Endodermal cell (in vitro differentiated cells): ENCODE measurements around the gene LGALS12. TPM values are rescaled to one million over a fixed set of nuclear protein-coding genes. Genes with fewer than 3 reads are reported as not detected.
"Not testable (repeated sequence)": the region's sequence is repeated elsewhere in the genome, so short reads cannot be mapped to it uniquely, and the experiment has no call there.

Experiments
- DNase-seq: peaks from one replicate; pipeline ENCODE4 v3.0.0-alpha.2; 2017
- H3K27ac ChIP-seq: 2 replicates; pipeline ENCODE4 v1.5.1; 2013; ENCODE audit warnings: mild to moderate bottlenecking, low read depth, low read length, moderate library complexity
- H3K27me3 ChIP-seq: 2 replicates; pipeline ENCODE4 v1.6.1; 2013; ENCODE audit warnings: mild to moderate bottlenecking, low read length, moderate library complexity; ENCODE audit not compliant: insufficient read depth, control insufficient read depth, poor library complexity, severe bottlenecking
- H3K36me3 ChIP-seq: 2 replicates; pipeline ENCODE4 v1.7.0; 2013; ENCODE audit warnings: mild to moderate bottlenecking, low read length, moderate library complexity; ENCODE audit not compliant: control insufficient read depth, insufficient read depth
- H3K4me1 ChIP-seq: one replicate; pipeline ENCODE4 v1.7.0; 2013; ENCODE audit warnings: low read length; ENCODE audit not compliant: control insufficient read depth, insufficient read depth
- H3K4me3 ChIP-seq: 2 replicates; pipeline ENCODE4 v1.5.1; 2013; ENCODE audit warnings: mild to moderate bottlenecking, low read length, moderate library complexity
- H3K9ac ChIP-seq: 2 replicates; pipeline ENCODE4 v1.6.1; 2013; ENCODE audit warnings: mild to moderate bottlenecking, low read length, moderate library complexity; ENCODE audit not compliant: poor library complexity, severe bottlenecking; ENCODE audit errors: extremely low read depth
- H3K9me3 ChIP-seq: 2 replicates; pipeline ENCODE4 v1.6.1; 2013; ENCODE audit warnings: mild to moderate bottlenecking, low read length, moderate library complexity; ENCODE audit not compliant: control insufficient read depth
- H3K27ac Mint-ChIP-seq: 2 replicates; pipeline ENCODE4 v1.8.0; 2020; ENCODE audit warnings: mixed read lengths
- H3K27me3 Mint-ChIP-seq: 2 replicates; pipeline ENCODE4 v1.8.0; 2021; ENCODE audit warnings: mild to moderate bottlenecking, mixed read lengths; ENCODE audit not compliant: insufficient read depth
- H3K36me3 Mint-ChIP-seq: 2 replicates; pipeline ENCODE4 v1.8.0; 2020; ENCODE audit warnings: low read depth, mixed read lengths
- H3K4me1 Mint-ChIP-seq: 2 replicates; pipeline ENCODE4 v1.8.0; 2020; ENCODE audit warnings: mixed read lengths
- H3K4me3 Mint-ChIP-seq: 2 replicates; pipeline ENCODE4 v1.8.0; 2020; ENCODE audit warnings: mild to moderate bottlenecking, moderate library complexity, mixed read lengths
- H3K9me3 Mint-ChIP-seq: 2 replicates; pipeline ENCODE4 v1.8.0; 2020; ENCODE audit warnings: mild to moderate bottlenecking, mixed read lengths
- WGBS, 2 experiments: methylation state at CpG; one replicate each; pipeline versions ENCODE4 v1.1.5 to v1.1.7; 2013; ENCODE audit warnings: missing lambda C conversion rate in 2 of 2, mixed read lengths in 1 of 2; ENCODE audit not compliant: insufficient coverage in 1 of 2, insufficient read length in 1 of 2; 5-methylcytosine and 5-hydroxymethylcytosine counted together
- total RNA-seq, 2 donors: library from RNA; stranded (reverse); fragmentation: NEBNext Ultra II Directional in 1 of 2; extraction: Animal tissue kit (Norgen Biotek cat#: 25700) in 1 of 2; gene quantifications; 2 replicates in 1 of 2; 3 replicates in 1 of 2; pipeline ENCODE4 v1.2.1, GENCODE V29; 2021
- TF ChIP-seq, protein P1 (sequence below): fragments of 200-600 bp; sonication (generic); conservative IDR thresholded peaks from 2 replicates; pipeline ENCODE4 v1.5.0; 2021; ENCODE audit warnings: antibody characterized with exemption, mild to moderate bottlenecking

LGALS12 gene
- total RNA-seq, 2 donors from 2014 or later = 6.7 to 15.9 TPM

DNA sequence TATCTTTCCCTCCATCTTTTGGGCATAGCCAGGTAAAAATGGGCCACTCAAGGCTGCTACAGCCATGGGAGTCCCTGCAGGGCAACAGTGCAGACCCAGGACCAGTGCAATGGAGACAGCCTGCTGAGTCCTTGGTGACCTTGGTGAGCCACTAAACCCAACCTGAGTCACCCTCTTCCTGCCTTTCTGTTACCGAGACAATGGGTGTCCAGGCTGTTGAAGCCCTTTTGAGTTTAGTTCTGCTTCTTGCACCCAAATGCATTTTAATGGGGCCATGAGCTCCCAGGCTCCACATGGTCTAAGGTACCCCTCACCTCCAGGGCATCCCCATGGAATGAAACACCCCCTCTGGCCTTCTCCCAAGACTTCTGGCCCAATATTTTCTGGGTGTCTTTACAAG, 29.9 kb downstream of the LGALS12 start:
- H3K4me1 Mint-ChIP-seq = peaks cover 36% of the 10 kb centered on the region
- no peak for DNase-seq
- Histone ChIP-seq H3K9ac (no peak overlapping the region), H3K36me3 (no peaks in the 10 kb centered on the region), H3K4me1 (peaks cover 3% of the 10 kb centered on the region), H3K9me3 (no peaks in the 10 kb centered on the region), H3K4me3 (no peak overlapping the region), H3K27ac (no peak overlapping the region), H3K27me3 (no peaks in the 10 kb centered on the region)
- WGBS, 2 experiments = 89 to 95% methylated on average over 1 of the region's 1 CpG
- peaks cover 1% of the 10 kb centered on the region for H3K36me3 Mint-ChIP-seq
- peaks cover 3% of the 10 kb centered on the region for H3K27me3 Mint-ChIP-seq
- H3K4me3 Mint-ChIP-seq = no peak overlapping the region
- TF ChIP-seq, protein P1, sequence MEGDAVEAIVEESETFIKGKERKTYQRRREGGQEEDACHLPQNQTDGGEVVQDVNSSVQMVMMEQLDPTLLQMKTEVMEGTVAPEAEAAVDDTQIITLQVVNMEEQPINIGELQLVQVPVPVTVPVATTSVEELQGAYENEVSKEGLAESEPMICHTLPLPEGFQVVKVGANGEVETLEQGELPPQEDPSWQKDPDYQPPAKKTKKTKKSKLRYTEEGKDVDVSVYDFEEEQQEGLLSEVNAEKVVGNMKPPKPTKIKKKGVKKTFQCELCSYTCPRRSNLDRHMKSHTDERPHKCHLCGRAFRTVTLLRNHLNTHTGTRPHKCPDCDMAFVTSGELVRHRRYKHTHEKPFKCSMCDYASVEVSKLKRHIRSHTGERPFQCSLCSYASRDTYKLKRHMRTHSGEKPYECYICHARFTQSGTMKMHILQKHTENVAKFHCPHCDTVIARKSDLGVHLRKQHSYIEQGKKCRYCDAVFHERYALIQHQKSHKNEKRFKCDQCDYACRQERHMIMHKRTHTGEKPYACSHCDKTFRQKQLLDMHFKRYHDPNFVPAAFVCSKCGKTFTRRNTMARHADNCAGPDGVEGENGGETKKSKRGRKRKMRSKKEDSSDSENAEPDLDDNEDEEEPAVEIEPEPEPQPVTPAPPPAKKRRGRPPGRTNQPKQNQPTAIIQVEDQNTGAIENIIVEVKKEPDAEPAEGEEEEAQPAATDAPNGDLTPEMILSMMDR = no peak
- H3K27ac Mint-ChIP-seq = no peak overlapping the region
- H3K9me3 Mint-ChIP-seq = peaks cover 2% of the 10 kb centered on the region

DNA sequence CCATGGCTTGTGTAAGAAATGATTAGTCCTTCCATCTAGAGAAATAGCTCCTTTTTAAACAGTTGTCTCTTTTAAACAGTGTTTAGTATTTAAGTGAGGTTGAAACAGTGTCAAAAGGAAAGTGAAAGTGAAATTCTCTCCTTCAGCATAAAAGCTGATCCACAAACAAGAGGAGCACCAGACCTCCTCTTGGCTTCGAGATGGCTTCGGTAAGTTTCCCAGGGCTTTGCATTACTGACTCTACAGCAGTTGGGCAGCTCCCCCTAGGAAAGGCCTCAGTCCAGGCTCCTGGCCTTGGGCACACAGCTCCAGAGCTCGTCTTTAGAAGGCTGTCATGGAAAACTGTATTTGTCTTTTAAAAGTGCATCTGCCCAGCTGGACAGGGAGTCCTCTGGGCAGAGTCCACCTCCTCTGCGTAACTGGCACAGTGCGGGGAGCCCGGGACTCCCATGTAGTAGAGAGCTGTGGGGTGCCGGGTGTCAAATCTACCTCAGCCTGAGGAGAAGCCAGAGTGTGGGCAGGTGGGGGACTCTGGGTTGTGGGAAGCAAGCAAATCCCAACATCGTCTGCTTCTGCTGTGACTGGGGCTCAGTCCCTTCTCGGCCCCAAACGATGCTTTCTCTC, 30.9 kb downstream of the LGALS12 start, which contains the start of gene PLAAT4:
Gene PLAAT4, plus strand, starts transcription at position 140 of the 624 bp plus-strand sequence. Its CDS starts 61 bp downstream, at position 201.
- Histone ChIP-seq H3K4me3 (no peak within 1 kb of the TSS), H3K9ac (no peak within 1 kb of the TSS)
- H3K27ac Mint-ChIP-seq = no peak within 1 kb of the TSS

DNA sequence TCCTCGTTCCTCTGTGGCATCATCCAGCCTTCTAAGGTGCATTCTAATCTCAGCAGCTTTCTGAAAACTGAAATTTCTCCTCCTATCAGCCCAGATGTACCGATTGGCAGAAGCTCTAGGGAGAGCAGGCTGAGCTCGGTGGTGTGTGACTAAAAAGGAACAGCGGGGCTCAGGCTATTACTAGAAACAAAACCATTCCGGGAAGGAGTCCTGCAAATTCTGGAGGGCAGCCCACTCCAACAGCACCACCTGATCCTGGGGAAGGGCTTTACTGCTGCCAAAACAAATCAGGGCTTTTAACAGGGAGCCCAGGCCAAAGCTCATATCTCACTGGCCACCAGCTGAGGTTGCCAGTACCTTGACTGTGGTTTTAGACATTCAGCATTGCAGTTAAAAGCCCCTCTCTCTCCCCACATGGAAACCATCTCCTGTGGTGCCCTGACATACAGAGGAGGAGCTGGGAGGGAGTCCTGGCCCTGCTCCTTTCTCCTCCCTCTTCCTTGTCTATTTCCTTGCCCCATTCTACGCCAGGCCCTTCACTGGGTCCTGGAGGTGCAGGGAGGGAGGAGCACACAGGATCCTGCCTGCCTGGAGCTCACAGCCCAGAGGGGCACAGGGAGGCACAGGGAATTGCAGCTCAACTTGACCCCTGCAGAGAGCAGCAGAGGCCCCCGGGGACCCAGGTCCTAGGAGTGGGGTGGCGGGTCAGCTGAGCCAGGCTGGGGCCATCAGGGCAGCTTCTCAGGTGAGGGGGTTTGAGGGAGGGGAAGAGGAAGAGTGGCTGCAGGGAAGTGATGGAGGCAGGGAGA, 31.6 kb downstream of the LGALS12 start:
- Histone ChIP-seq H3K4me3 (no peak overlapping the region), H3K27ac (no peak overlapping the region), H3K9me3 (no peaks in the 10 kb centered on the region), H3K36me3 (no peaks in the 10 kb centered on the region), H3K9ac (no peak overlapping the region), H3K4me1 (no peaks in the 10 kb centered on the region), H3K27me3 (no peaks in the 10 kb centered on the region)
- Mint-ChIP-seq H3K27ac (no peak overlapping the region), H3K9me3 (no peaks in the 10 kb centered on the region), H3K4me1 (peaks cover 24% of the 10 kb centered on the region), H3K4me3 (no peak overlapping the region), H3K36me3 (no peaks in the 10 kb centered on the region), H3K27me3 (peaks cover 3% of the 10 kb centered on the region)
- 86 to 88% methylated on average over 7 to 8 of the region's 8 CpGs for WGBS, 2 experiments
- no peak for DNase-seq
- TF ChIP-seq, protein P1 = no peak

More for the DNA sequence above, 30.9 kb downstream of the LGALS12 start, which contains the start of gene PLAAT4:
- Mint-ChIP-seq H3K36me3 (no peaks in the 10 kb centered on the region), H3K27me3 (peaks cover 3% of the 10 kb centered on the region), H3K4me1 (peaks cover 29% of the 10 kb centered on the region), H3K9me3 (peaks cover 2% of the 10 kb centered on the region), H3K4me3 (no peak within 1 kb of the TSS)
- WGBS, 2 experiments = 91 to 92% methylated on average over 5 to 10 of the region's 10 CpGs
- no peaks in the 10 kb centered on the region for H3K27me3 ChIP-seq
- H3K4me1 ChIP-seq = no peaks in the 10 kb centered on the region
- no peaks in the 10 kb centered on the region for H3K9me3 ChIP-seq
- H3K36me3 ChIP-seq = no peaks in the 10 kb centered on the region
- DNase-seq = no peak
- H3K27ac ChIP-seq = no peak within 1 kb of the TSS
- TF ChIP-seq, protein P1 = no peak

DNA sequence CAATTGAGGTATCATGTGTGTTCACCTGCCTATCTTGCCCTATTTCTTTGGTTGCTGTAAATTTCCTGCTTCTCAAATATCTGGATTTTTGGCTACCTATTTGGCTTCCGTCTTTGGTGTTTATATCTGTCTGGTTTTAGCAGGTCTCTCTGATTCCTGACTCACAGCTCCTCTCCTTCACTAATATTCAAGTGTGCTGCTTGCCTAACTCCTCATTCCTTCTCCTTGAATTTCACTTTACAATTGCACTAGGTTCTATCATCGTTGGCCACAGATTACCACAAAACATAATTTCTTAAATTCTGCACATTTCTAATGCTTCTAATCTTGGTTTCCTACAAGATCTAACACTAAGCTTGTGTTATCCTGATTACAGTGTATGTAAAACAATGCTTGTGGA, 36.6 kb downstream of the LGALS12 start:
- WGBS, 2 experiments = 79 to 100% methylated on average over 1 to 2 of the region's 2 CpGs
- H3K9me3 Mint-ChIP-seq, H3K36me3 ChIP-seq, DNase-seq, H3K27ac ChIP-seq, H3K27me3 ChIP-seq, H3K27ac Mint-ChIP-seq, H3K4me3 Mint-ChIP-seq, H3K9ac ChIP-seq, H3K27me3 Mint-ChIP-seq, H3K4me1 ChIP-seq, H3K4me1 Mint-ChIP-seq, H3K9me3 ChIP-seq, H3K36me3 Mint-ChIP-seq, H3K4me3 ChIP-seq: not testable (repeated sequence)
